CD4-positive, alpha-beta T cell (primary cell): Measurements from ENCODE around the gene RHOV. TPM values are rescaled to one million over a fixed set of nuclear protein-coding genes. Genes with fewer than 3 reads are reported as not detected.
A peak's percentile ranks its signal among the peaks of the same experiment; 100 is the strongest.

ENCODE experiments used
- ATAC-seq: fragments of 200-7000 bp; cut with Tn5 transposase; one replicate; pipeline ENCODE4 v1.10.0; 2022; ENCODE audit warnings: mild to moderate bottlenecking; ENCODE audit not compliant: poor library complexity
- CTCF ChIA-PET: fragments of 350-600 bp; sonication (Branson Sonifier 250); formaldehyde crosslinking; loops from one replicate; lab custom pipeline; 2021; ENCODE audit warnings: antibody characterized with exemption, inconsistent platforms; lab: Charles Lee
- POLR2A ChIA-PET: fragments of 350-600 bp; sonication (Branson Sonifier 250); formaldehyde crosslinking; loops from one replicate; lab custom pipeline; 2021; ENCODE audit warnings: antibody characterized with exemption, inconsistent platforms; lab: Charles Lee
- DNase-seq, 14 experiments: peaks; one replicate each; pipeline ENCODE4 v3.0.0-alpha.2; 2013 to 2020; ENCODE audit warnings: mixed read lengths in 2 of 14
- H3K27ac ChIP-seq, 2 donors: one replicate each; pipeline versions ENCODE4 v1.5.1 to v1.7.0; 2013; ENCODE audit warnings: low read length in 2 of 2, low read depth in 1 of 2, mild to moderate bottlenecking in 1 of 2
- H3K27me3 ChIP-seq, 2 experiments: 1 replicate in 1 of 2; 2 replicates in 1 of 2; pipeline versions ENCODE4 v1.6.1 to v1.7.0; 2013; ENCODE audit warnings: low read length in 2 of 2, control low read depth in 1 of 2, mild to moderate bottlenecking in 1 of 2, moderate library complexity in 1 of 2; ENCODE audit not compliant: insufficient read depth in 2 of 2, control insufficient read depth in 1 of 2
- H3K36me3 ChIP-seq: one replicate; pipeline ENCODE4 v1.6.1; 2013; ENCODE audit warnings: low read length, control low read depth; ENCODE audit not compliant: insufficient read depth
- H3K4me1 ChIP-seq: one replicate; pipeline ENCODE4 v1.6.1; 2013; ENCODE audit warnings: low read length, control low read depth; ENCODE audit not compliant: insufficient read depth
- H3K4me3 ChIP-seq: one replicate; pipeline ENCODE4 v1.5.1; 2013; ENCODE audit warnings: mild to moderate bottlenecking, low read length, moderate library complexity
- H3K9me3 ChIP-seq, 2 experiments: 1 replicate in 1 of 2; 2 replicates in 1 of 2; pipeline versions ENCODE4 v1.6.1 to v1.7.0; 2013; ENCODE audit warnings: low read length in 2 of 2, mild to moderate bottlenecking in 2 of 2, control low read depth in 1 of 2, moderate library complexity in 1 of 2; ENCODE audit not compliant: control insufficient read depth in 1 of 2, insufficient read depth in 1 of 2
- H3K27ac Mint-ChIP-seq: one replicate; pipeline ENCODE4 v1.8.0; 2020; ENCODE audit warnings: mixed read lengths
- H3K27me3 Mint-ChIP-seq: one replicate; pipeline ENCODE4 v1.8.0; 2021; ENCODE audit warnings: mixed read lengths
- H3K36me3 Mint-ChIP-seq: one replicate; pipeline ENCODE4 v1.8.0; 2021; ENCODE audit warnings: low read depth, mixed read lengths
- H3K4me1 Mint-ChIP-seq: one replicate; pipeline ENCODE4 v1.8.0; 2021; ENCODE audit warnings: low read depth, mixed read lengths
- H3K4me3 Mint-ChIP-seq: one replicate; pipeline ENCODE4 v1.8.0; 2020; ENCODE audit warnings: mild to moderate bottlenecking, mixed read lengths
- H3K9me3 Mint-ChIP-seq: one replicate; pipeline ENCODE4 v1.8.0; 2020; ENCODE audit warnings: mixed read lengths
- intact Hi-C, 2 experiments: fragments of 100-400 bp; cut with DNase I in 1 of 2; cut with micrococcal nuclease in 1 of 2; formaldehyde crosslinking; loops; one replicate each; pipeline versions ENCODE4 v1.15.1 to v1.9.0; 2023 to 2025; cut with DNase I, micrococcal nuclease
- total RNA-seq, 174 experiments: library from RNA in 2 of 174; stranded (reverse) in 2 of 174; gene quantifications; one replicate each; pipeline ENCODE4 v1.2.3 and lab custom pipeline; 2021 to 2026
- TF ChIP-seq, protein P1 (sequence below): fragments of 200-600 bp; IDR thresholded peaks from one replicate; pipeline ENCODE4 v1.8.0; 2022; ENCODE audit warnings: antibody characterized with exemption, mild to moderate bottlenecking

RHOV gene
- total RNA-seq, 2 experiments from 2014 or later = 0.36 TPM

- ChIA-PET POLR2A (no interaction called here), CTCF (interaction anchor here (0.8 kb wide), 1 partner anchor 8 kb away, joined by 4 read pairs; no protein-coding TSS in a partner anchor)
- Mint-ChIP-seq H3K4me3 (no peak overlapping the region), H3K4me1 (peaks cover 22% of the 10 kb centered on the region), H3K27ac (no peak overlapping the region), H3K9me3 (no peaks in the 10 kb centered on the region), H3K36me3 (no peaks in the 10 kb centered on the region), H3K27me3 (no peaks in the 10 kb centered on the region)
- intact Hi-C loops = no loop called here
- ATAC-seq (no peak), DNase-seq (no peak)
- TF ChIP-seq, protein P1, sequence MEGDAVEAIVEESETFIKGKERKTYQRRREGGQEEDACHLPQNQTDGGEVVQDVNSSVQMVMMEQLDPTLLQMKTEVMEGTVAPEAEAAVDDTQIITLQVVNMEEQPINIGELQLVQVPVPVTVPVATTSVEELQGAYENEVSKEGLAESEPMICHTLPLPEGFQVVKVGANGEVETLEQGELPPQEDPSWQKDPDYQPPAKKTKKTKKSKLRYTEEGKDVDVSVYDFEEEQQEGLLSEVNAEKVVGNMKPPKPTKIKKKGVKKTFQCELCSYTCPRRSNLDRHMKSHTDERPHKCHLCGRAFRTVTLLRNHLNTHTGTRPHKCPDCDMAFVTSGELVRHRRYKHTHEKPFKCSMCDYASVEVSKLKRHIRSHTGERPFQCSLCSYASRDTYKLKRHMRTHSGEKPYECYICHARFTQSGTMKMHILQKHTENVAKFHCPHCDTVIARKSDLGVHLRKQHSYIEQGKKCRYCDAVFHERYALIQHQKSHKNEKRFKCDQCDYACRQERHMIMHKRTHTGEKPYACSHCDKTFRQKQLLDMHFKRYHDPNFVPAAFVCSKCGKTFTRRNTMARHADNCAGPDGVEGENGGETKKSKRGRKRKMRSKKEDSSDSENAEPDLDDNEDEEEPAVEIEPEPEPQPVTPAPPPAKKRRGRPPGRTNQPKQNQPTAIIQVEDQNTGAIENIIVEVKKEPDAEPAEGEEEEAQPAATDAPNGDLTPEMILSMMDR = no peak
- no peak overlapping the region for H3K4me3 ChIP-seq
- peaks cover 21% of the 10 kb centered on the region for H3K4me1 ChIP-seq
- H3K27me3 ChIP-seq = no peaks in the 10 kb centered on the region
- no peaks in the 10 kb centered on the region for H3K36me3 ChIP-seq
- no peak overlapping the region for H3K27ac ChIP-seq
- peaks cover 0 to 3% of the 10 kb centered on the region in 2 experiments for H3K9me3 ChIP-seq
Observed at GRCh38 chr15:40850576-40851112, 23.4 kb downstream of the RHOV start.

DNA sequence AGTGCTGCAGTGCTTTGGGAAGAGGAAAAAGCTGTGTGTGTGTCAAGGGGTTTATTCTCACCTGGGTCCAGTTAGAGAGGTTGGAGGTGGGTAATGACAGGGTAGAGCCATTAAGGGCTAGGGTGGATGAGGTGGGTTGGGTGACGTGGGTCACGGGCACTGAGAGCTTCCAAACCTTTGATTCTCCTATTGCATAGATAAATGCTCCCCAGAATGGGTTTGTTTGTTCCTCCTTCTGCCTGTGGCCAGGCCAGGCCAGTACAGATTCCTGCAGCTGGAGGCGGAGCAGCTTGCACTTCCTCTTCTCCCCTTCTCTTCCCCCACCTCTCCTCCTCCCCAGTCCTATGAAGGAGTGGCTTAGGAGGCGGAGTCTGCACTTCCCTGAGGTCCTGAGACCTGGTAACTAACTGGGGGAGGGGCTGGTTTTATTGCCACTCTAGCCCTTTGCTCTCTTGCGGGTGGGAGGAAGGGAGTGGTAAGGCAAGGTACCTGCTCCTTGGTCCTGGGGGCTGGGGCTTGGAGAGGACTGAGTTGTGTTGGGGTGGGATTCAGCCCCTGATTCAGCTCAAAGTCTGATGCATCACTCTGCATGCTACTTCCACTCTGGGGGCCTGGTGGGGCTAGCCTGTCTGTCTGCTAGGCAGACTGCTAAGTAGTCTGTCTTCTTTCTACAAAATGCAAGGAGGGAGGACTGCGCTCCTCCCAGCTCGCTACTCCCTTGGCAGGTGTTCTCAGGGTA, 26.6 kb downstream of the RHOV start:
- H3K36me3 ChIP-seq = no peaks in the 10 kb centered on the region
- Mint-ChIP-seq H3K4me1 (peaks cover 34% of the 10 kb centered on the region), H3K36me3 (no peaks in the 10 kb centered on the region), H3K4me3 (no peak overlapping the region), H3K9me3 (no peaks in the 10 kb centered on the region), H3K27me3 (peaks cover 9% of the 10 kb centered on the region), H3K27ac (peak overlapping the region; percentile 0)
- H3K4me1 ChIP-seq = peaks cover 42% of the 10 kb centered on the region
- CTCF ChIA-PET = no interaction called here
- intact Hi-C loops = no loop called here
- POLR2A ChIA-PET = interaction anchor here (0.6 kb wide), 1 partner anchor 763 kb away, joined by 3 read pairs; no protein-coding TSS in a partner anchor
- peaks cover 0 to 10% of the 10 kb centered on the region in 2 experiments for H3K27me3 ChIP-seq
- no peak overlapping the region for H3K4me3 ChIP-seq
- DNase-seq (peak in 4 of 14 experiments; percentile 31 to 60 (median 42)), ATAC-seq (no peak)
- no peak overlapping the region for H3K27ac ChIP-seq
- H3K9me3 ChIP-seq = no peaks in the 10 kb centered on the region
- TF ChIP-seq, protein P1 = no peak

DNA sequence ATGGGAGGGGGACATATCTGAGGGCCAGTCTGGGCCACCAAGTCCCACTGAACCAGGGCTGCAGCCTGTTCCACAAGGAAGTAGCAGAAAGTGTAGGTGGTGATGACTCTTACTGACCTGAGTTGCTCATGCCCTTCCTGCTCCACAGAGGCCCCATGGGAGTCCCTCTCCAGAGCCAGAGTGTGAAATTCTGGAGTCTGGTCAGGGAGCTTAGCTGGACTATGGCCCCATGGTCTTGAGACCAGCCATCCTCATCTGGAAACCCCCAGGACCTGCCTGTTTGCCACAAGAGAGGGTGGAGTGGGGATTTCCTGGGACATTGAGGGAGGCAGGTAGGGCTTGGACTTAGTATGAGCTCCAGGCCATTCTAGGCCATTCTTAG, 27.2 kb downstream of the RHOV start:
- DNase-seq = no peak
- Histone ChIP-seq H3K4me3 (no peak overlapping the region), H3K36me3 (no peaks in the 10 kb centered on the region), H3K9me3 (no peaks in the 10 kb centered on the region), H3K27ac (no peak overlapping the region), H3K27me3 (peaks cover 0 to 10% of the 10 kb centered on the region in 2 experiments), H3K4me1 (peaks cover 42% of the 10 kb centered on the region)
- TF ChIP-seq, protein P1 = no peak
- no peak overlapping the region for H3K4me3 Mint-ChIP-seq
- peaks cover 34% of the 10 kb centered on the region for H3K4me1 Mint-ChIP-seq
- peak overlapping the region; percentile 0 for H3K27ac Mint-ChIP-seq
- no peaks in the 10 kb centered on the region for H3K36me3 Mint-ChIP-seq
- POLR2A ChIA-PET = no interaction called here
- CTCF ChIA-PET = no interaction called here
- no peaks in the 10 kb centered on the region for H3K9me3 Mint-ChIP-seq
- H3K27me3 Mint-ChIP-seq = peaks cover 9% of the 10 kb centered on the region
- intact Hi-C loops = no loop called here
- no peak for ATAC-seq
